Mesendoderm (in vitro differentiated cells): ENCODE data around the gene IBSP.

Source experiments
- DNase-seq: peaks from one replicate; pipeline ENCODE4 v3.0.0; 2013
- H2AK5ac ChIP-seq: 2 replicates; pipeline ENCODE4 v1.6.1; 2013; ENCODE audit warnings: low read length, inconsistent platforms
- H2BK120ac ChIP-seq: 2 replicates; pipeline ENCODE4 v1.6.1; 2013; ENCODE audit warnings: low read depth, mild to moderate bottlenecking, low read length, moderate library complexity, mixed read lengths
- H2BK15ac ChIP-seq: replicated peaks from 2 replicates; pipeline ENCODE4 v1.6.1; 2013; ENCODE audit warnings: low read depth, mild to moderate bottlenecking, moderate library complexity
- H2BK5ac ChIP-seq: 2 replicates; pipeline ENCODE4 v1.6.1; 2013; ENCODE audit warnings: low read length, inconsistent platforms
- H3K18ac ChIP-seq: 2 replicates; pipeline ENCODE4 v1.6.1; 2013; ENCODE audit warnings: mild to moderate bottlenecking, low read length, mixed read lengths
- H3K23ac ChIP-seq: one replicate; pipeline ENCODE4 v1.6.1; 2013; ENCODE audit warnings: low read length
- H3K27ac ChIP-seq: 2 replicates; pipeline ENCODE4 v1.5.1; 2013; ENCODE audit warnings: low read depth, mild to moderate bottlenecking, inconsistent platforms, low read length, moderate library complexity
- H3K27me3 ChIP-seq: 2 replicates; pipeline ENCODE4 v1.6.1; 2013; ENCODE audit warnings: low read length, control low read depth, mild to moderate bottlenecking, inconsistent platforms; ENCODE audit not compliant: insufficient read depth, poor library complexity
- H3K36me3 ChIP-seq: 2 replicates; pipeline ENCODE4 v1.6.1; 2013; ENCODE audit warnings: low read length, inconsistent platforms; ENCODE audit not compliant: control insufficient read depth, insufficient read depth
- H3K4ac ChIP-seq: one replicate; pipeline ENCODE4 v1.6.1; 2013; ENCODE audit warnings: low read depth, mild to moderate bottlenecking, low read length, moderate library complexity
- H3K4me1 ChIP-seq: 2 replicates; pipeline ENCODE4 v1.6.1; 2013; ENCODE audit warnings: low read depth, low read length, inconsistent platforms; ENCODE audit not compliant: control insufficient read depth
- H3K4me2 ChIP-seq: 2 replicates; pipeline ENCODE4 v1.6.1; 2013; ENCODE audit warnings: low read length
- H3K4me3 ChIP-seq: 2 replicates; pipeline ENCODE4 v1.5.1; 2013; ENCODE audit warnings: mild to moderate bottlenecking, low read length
- H3K56ac ChIP-seq: one replicate; pipeline ENCODE4 v1.6.1; 2013; ENCODE audit warnings: low read length
- H3K79me1 ChIP-seq: 2 replicates; pipeline ENCODE4 v1.6.1; 2013; ENCODE audit warnings: low read length, inconsistent platforms
- H3K79me2 ChIP-seq: 2 replicates; pipeline ENCODE4 v1.6.1; 2013; ENCODE audit warnings: mild to moderate bottlenecking, low read length; ENCODE audit not compliant: control insufficient read depth, insufficient read depth
- H3K9ac ChIP-seq: 2 replicates; pipeline ENCODE4 v1.6.1; 2013; ENCODE audit warnings: low read length, inconsistent platforms
- H4K5ac ChIP-seq: one replicate; pipeline ENCODE4 v1.6.1; 2013; ENCODE audit warnings: low read length
- H4K8ac ChIP-seq: one replicate; pipeline ENCODE4 v1.6.1; 2013; ENCODE audit warnings: low read depth, mild to moderate bottlenecking, control low read depth, low read length, moderate library complexity
- WGBS: extraction: QIAGEN DNeasy Blood & Tissue Kit; methylation state at CpG from one replicate; pipeline ENCODE4 v1.1.7; 2013; ENCODE audit warnings: low lambda C conversion rate, missing lambda C conversion rate; ENCODE audit not compliant: insufficient coverage; ENCODE audit errors: extremely low coverage; 5-methylcytosine and 5-hydroxymethylcytosine counted together

IBSP gene

DNA sequence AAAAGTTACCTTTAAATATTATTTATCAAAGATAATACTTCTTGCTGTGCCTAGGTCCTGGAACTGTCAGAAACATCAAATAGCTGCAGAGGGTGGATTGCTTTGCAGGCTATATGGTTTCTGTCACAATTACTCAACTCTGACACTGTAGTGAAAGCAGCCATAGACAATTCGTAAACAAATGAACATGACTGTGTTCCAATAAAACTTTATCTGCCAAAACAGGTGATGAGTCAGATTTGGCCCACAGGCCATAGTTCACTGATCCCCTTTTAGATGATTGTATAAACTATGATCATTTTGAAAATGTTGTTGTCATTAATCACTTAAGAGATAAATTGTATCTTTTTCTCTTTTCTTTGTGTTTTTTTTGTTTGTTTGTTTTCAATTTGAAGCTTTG, 25.0 kb downstream of the IBSP start:
- Histone ChIP-seq H3K79me2 (no peaks in the 10 kb centered on the region), H3K36me3 (no peaks in the 10 kb centered on the region), H2BK120ac (no peak overlapping the region), H3K9ac (no peak overlapping the region), H3K4me2 (no peak overlapping the region), H3K4ac (no peak overlapping the region), H3K27ac (no peak overlapping the region), H4K5ac (no peak overlapping the region), H3K4me1 (no peaks in the 10 kb centered on the region), H3K18ac (no peak overlapping the region), H2AK5ac (no peak overlapping the region), H3K79me1 (no peaks in the 10 kb centered on the region), H2BK15ac (no peak overlapping the region), H3K27me3 (no peaks in the 10 kb centered on the region), H3K56ac (no peak overlapping the region), H3K4me3 (no peak overlapping the region), H2BK5ac (no peak overlapping the region), H4K8ac (no peak overlapping the region), H3K23ac (no peak overlapping the region)
- DNase-seq: no peak
- WGBS: no CpG with 5 or more reads among the region's 1 CpG

DNA sequence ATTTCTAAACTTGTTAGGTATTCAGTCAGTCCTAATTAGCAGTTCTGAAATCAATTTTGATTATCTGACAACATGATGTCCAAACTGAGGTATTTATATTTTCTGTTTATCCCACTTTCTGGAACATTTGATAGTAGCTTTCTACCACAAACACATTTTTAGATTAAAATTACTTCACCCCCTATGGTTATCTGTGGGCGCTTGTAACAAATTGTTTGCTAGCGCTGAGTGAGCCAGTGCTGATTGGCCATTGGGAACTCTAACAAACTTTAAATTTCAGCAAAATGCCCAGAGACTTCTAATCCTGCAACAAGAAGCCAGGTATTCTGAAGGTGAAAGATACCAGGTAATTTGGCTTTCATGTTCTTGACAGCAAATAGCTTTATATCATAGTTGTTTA, 33.3 kb downstream of the IBSP start, which contains the start of gene MEPE:
TSS of gene MEPE (plus strand) at position 301 of the 400 bp plus-strand sequence. CDS start 1,746 bp downstream, outside the sequence.
- Histone ChIP-seq H3K9ac (no peak within 1 kb of the TSS), H3K4me3 (no peak within 1 kb of the TSS), H3K4me1 (peaks cover 7% of the 10 kb centered on the region), H2AK5ac (no peak within 1 kb of the TSS), H3K27ac (peak within 1 kb of the TSS; percentile 21), H2BK5ac (no peak within 1 kb of the TSS), H3K18ac (no peak within 1 kb of the TSS), H3K4ac (no peak within 1 kb of the TSS), H2BK120ac (no peak within 1 kb of the TSS), H2BK15ac (no peak within 1 kb of the TSS), H3K4me2 (no peak within 1 kb of the TSS), H4K8ac (no peak within 1 kb of the TSS), H3K79me2 (no peaks in the 10 kb centered on the region), H3K36me3 (no peaks in the 10 kb centered on the region), H3K27me3 (no peaks in the 10 kb centered on the region), H3K23ac (no peak within 1 kb of the TSS), H3K79me1 (no peaks in the 10 kb centered on the region), H4K5ac (no peak within 1 kb of the TSS), H3K56ac (peak within 1 kb of the TSS; percentile 4)
- no CpG with 5 or more reads among the region's 2 CpGs for WGBS
- DNase-seq: no peak

DNA sequence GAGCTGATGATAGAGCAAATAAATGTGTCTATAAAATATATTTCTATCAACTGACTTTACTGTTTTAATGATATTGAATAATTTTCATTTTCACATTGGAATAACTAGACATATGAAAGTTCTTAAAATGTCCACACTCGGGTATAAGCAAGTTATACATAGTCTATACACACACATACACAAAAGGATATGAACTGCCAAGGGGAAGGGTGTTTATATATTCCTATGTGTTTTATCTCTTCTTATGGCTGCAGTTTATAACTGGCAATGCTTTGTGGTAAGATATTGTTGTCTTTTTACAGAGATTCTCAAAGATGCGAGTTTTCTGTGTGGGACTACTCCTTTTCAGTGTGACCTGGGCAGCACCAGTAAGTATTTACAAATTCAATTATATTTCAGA, 35.0 kb downstream of the IBSP start:
- no peak overlapping the region for H3K4ac ChIP-seq
- no peak overlapping the region for H3K4me3 ChIP-seq
- H3K23ac ChIP-seq: no peak overlapping the region
- H2BK15ac ChIP-seq: no peak overlapping the region
- no peaks in the 10 kb centered on the region for H3K36me3 ChIP-seq
- H3K27ac ChIP-seq: no peak overlapping the region
- H4K8ac ChIP-seq: no peak overlapping the region
- H3K27me3 ChIP-seq: no peaks in the 10 kb centered on the region
- no CpG with 5 or more reads among the region's 2 CpGs for WGBS
- no peak overlapping the region for H3K56ac ChIP-seq
- no peaks in the 10 kb centered on the region for H3K79me2 ChIP-seq
- no peaks in the 10 kb centered on the region for H3K79me1 ChIP-seq
- H4K5ac ChIP-seq: no peak overlapping the region
- H2BK120ac ChIP-seq: no peak overlapping the region
- H2BK5ac ChIP-seq: no peak overlapping the region
- H3K18ac ChIP-seq: no peak overlapping the region
- H3K4me2 ChIP-seq: no peak overlapping the region
- H3K9ac ChIP-seq: no peak overlapping the region
- peaks cover 7% of the 10 kb centered on the region for H3K4me1 ChIP-seq
- DNase-seq: no peak
- no peak overlapping the region for H2AK5ac ChIP-seq

DNA sequence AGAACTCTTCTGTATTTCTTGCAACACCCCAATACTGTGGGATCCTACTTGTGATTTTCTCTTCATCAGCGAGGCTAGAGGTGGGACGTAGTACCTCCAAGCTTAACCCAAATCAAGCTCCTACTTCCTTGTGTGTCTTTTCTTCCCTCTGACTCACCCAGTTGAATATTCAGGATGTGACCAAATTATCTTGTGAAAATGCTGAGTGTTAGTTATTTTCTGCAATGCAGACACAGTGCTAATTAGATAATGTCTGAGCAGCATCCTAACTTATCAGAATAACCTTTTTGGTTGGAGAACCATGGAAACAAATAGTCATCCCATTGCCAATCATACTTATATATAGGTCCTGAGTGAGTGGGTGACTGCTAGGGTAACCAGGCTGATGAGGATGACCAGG, 35.8 kb downstream of the IBSP start:
- Histone ChIP-seq H4K8ac (no peak overlapping the region), H3K9ac (no peak overlapping the region), H3K27me3 (no peaks in the 10 kb centered on the region), H3K36me3 (no peaks in the 10 kb centered on the region), H3K27ac (no peak overlapping the region), H3K4ac (no peak overlapping the region), H3K4me3 (no peak overlapping the region), H3K79me1 (no peaks in the 10 kb centered on the region), H2BK120ac (no peak overlapping the region), H4K5ac (no peak overlapping the region), H3K23ac (no peak overlapping the region), H3K56ac (no peak overlapping the region), H2AK5ac (peak overlapping the region; percentile 65), H3K79me2 (no peaks in the 10 kb centered on the region), H3K4me1 (peaks cover 7% of the 10 kb centered on the region), H3K4me2 (no peak overlapping the region), H2BK15ac (no peak overlapping the region), H3K18ac (no peak overlapping the region), H2BK5ac (peak overlapping the region; percentile 72)
- peak; percentile 68 for DNase-seq
- no CpG with 5 or more reads among the region's 2 CpGs for WGBS

DNA sequence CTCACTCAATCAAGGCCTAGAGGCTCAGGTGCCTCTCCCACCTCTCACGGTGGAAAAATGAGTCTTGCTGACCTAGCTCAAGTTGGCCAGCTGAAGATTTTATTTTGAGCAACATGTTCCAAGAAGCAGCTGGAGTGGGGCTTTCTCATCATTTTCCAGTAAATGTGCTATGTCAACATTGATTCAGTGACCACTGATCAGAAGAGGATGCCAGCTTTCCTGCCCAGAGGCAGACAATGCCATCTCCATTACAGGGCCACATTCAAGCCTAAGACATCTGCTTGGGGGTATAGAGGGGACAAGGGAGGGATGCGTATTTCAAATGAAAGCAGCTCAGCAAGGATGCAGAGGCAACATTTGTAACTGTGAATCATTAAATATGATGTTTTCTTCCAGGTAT, 36.4 kb downstream of the IBSP start:
- no peaks in the 10 kb centered on the region for H3K27me3 ChIP-seq
- H3K18ac ChIP-seq: no peak overlapping the region
- no peak for DNase-seq
- H2BK5ac ChIP-seq: peak overlapping the region; percentile 72
- H4K5ac ChIP-seq: no peak overlapping the region
- H3K56ac ChIP-seq: peak overlapping the region; percentile 49
- H3K4me2 ChIP-seq: no peak overlapping the region
- no peaks in the 10 kb centered on the region for H3K79me2 ChIP-seq
- peak overlapping the region; percentile 65 for H2AK5ac ChIP-seq
- H3K36me3 ChIP-seq: no peaks in the 10 kb centered on the region
- no peak overlapping the region for H3K27ac ChIP-seq
- no peak overlapping the region for H3K9ac ChIP-seq
- peaks cover 7% of the 10 kb centered on the region for H3K4me1 ChIP-seq
- WGBS: no CpG with 5 or more reads among the region's 2 CpGs
- H3K4me3 ChIP-seq: no peak overlapping the region
- H2BK15ac ChIP-seq: no peak overlapping the region
- no peaks in the 10 kb centered on the region for H3K79me1 ChIP-seq
- H2BK120ac ChIP-seq: no peak overlapping the region
- H3K23ac ChIP-seq: no peak overlapping the region
- no peak overlapping the region for H4K8ac ChIP-seq
- peak overlapping the region; percentile 22 for H3K4ac ChIP-seq

DNA sequence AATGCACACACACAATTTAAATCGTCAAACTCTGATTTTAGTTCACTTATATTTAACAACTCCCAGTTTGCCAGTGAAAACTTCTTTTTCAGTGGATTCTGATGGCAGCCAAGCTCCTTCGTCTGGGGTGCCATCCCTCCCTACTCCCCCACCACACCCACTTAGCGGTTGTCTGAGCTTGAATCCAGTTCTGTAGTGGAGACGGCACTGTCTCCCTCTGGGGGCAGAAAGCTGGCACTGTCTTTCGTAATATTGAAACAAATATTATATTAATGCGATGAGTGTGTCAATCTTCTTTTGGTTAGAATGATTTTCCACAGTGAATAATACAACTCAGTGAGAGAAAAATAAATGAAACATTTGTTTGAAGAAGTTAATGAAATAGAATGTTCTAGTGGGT, 38.9 kb downstream of the IBSP start:
- Histone ChIP-seq H3K4ac (no peak overlapping the region), H3K27me3 (no peaks in the 10 kb centered on the region), H3K4me3 (no peak overlapping the region), H2BK120ac (peak overlapping the region; percentile 28), H2BK5ac (no peak overlapping the region), H4K5ac (no peak overlapping the region), H3K79me1 (no peaks in the 10 kb centered on the region), H3K9ac (no peak overlapping the region), H3K56ac (no peak overlapping the region), H3K4me1 (peaks cover 4% of the 10 kb centered on the region), H3K79me2 (no peaks in the 10 kb centered on the region), H3K27ac (no peak overlapping the region), H2BK15ac (no peak overlapping the region), H3K36me3 (no peaks in the 10 kb centered on the region), H2AK5ac (no peak overlapping the region), H4K8ac (no peak overlapping the region), H3K23ac (no peak overlapping the region), H3K4me2 (no peak overlapping the region), H3K18ac (no peak overlapping the region)
- no CpG with 5 or more reads among the region's 6 CpGs for WGBS
- peak; percentile 44 for DNase-seq
